Neural cell (in vitro differentiated cells): ENCODE results near the gene PCSK9. TPM values are rescaled to one million over a fixed set of nuclear protein-coding genes. Genes with fewer than 3 reads are reported as not detected.

Experiments
- H2AFZ ChIP-seq: fragments of 200-600, 300-800 bp; sonication (generic), shearing (Covaris generic); 2 replicates; pipeline ENCODE4 v1.6.0; 2014; ENCODE audit warnings: low read depth, mild to moderate bottlenecking, antibody characterized with exemption, low read length, moderate library complexity
- H3F3A ChIP-seq: fragments of 200-600 bp; shearing (Covaris generic); 2 replicates; pipeline ENCODE4 v1.6.1; 2016; ENCODE audit warnings: mild to moderate bottlenecking, moderate library complexity, mixed read lengths, antibody characterized with exemption, low read length; ENCODE audit not compliant: insufficient read depth, poor library complexity, severe bottlenecking
- H3K27ac ChIP-seq: fragments of 200-600, 300-800 bp; sonication (generic), shearing (Covaris generic); 2 replicates; pipeline ENCODE4 v1.5.1; 2014; ENCODE audit warnings: mild to moderate bottlenecking, low read length, moderate library complexity
- H3K27me3 ChIP-seq: fragments of 300-800, 200-600 bp; sonication (generic), shearing (Covaris generic); 2 replicates; pipeline ENCODE4 v1.6.0; 2014; ENCODE audit warnings: mild to moderate bottlenecking, low read depth, low read length, moderate library complexity; ENCODE audit not compliant: insufficient read depth
- H3K36me3 ChIP-seq: fragments of 300-800, 200-600 bp; sonication (generic), shearing (Covaris generic); 2 replicates; pipeline ENCODE4 v1.5.1; 2014; ENCODE audit warnings: mild to moderate bottlenecking, antibody characterized with exemption, low read length, moderate library complexity; ENCODE audit not compliant: insufficient read depth
- H3K4me2 ChIP-seq: fragments of 300-800, 200-600 bp; sonication (generic), shearing (Covaris generic); 2 replicates; pipeline ENCODE4 v1.6.0; 2014; ENCODE audit warnings: mild to moderate bottlenecking, low read length
- H3K4me3 ChIP-seq: fragments of 300-800, 200-600 bp; sonication (generic), shearing (Covaris generic); 2 replicates; pipeline ENCODE4 v1.5.1; 2014; ENCODE audit warnings: mild to moderate bottlenecking, low read length, moderate library complexity
- H3K79me2 ChIP-seq: fragments of 200-600 bp; shearing (Covaris generic); replicated peaks from 2 replicates; pipeline ENCODE4 v1.6.0; 2014; ENCODE audit warnings: mild to moderate bottlenecking, low read length, moderate library complexity; ENCODE audit not compliant: insufficient read depth
- H3K9ac ChIP-seq: fragments of 300-800, 200-600 bp; sonication (generic), shearing (Covaris generic); 2 replicates; pipeline ENCODE4 v1.6.1; 2016; ENCODE audit warnings: mild to moderate bottlenecking, low read length, mixed read lengths
- H3K9me2 ChIP-seq: fragments of 200-600 bp; shearing (Covaris generic); 2 replicates; pipeline ENCODE4 v1.6.1; 2016; ENCODE audit warnings: mild to moderate bottlenecking, low read length, mixed read lengths; ENCODE audit not compliant: insufficient read depth
- H3K9me3 ChIP-seq: fragments of 200-600, 300-800 bp; sonication (generic), shearing (Covaris generic); 2 replicates; pipeline ENCODE4 v1.6.1; 2016; ENCODE audit warnings: mild to moderate bottlenecking, mixed run types, low read length, moderate library complexity, mixed read lengths
- H4K20me1 ChIP-seq: fragments of 200-600 bp; shearing (Covaris generic); 2 replicates; pipeline ENCODE4 v1.6.1; 2016; ENCODE audit warnings: mild to moderate bottlenecking, mixed run types; ENCODE audit not compliant: insufficient read depth
- CTCF ChIP-seq: fragments of 450-650 bp; IDR thresholded peaks from 2 replicates; pipeline ENCODE4 v1.5.1; 2014; ENCODE audit warnings: antibody characterized with exemption, mild to moderate bottlenecking, moderate library complexity; ENCODE audit not compliant: poor library complexity, severe bottlenecking
- EP300 ChIP-seq: fragments of 450-650 bp; conservative IDR thresholded peaks from 2 replicates; pipeline ENCODE4 v1.6.1; 2014; ENCODE audit warnings: antibody characterized with exemption, mild to moderate bottlenecking, moderate library complexity; ENCODE audit not compliant: poor library complexity, severe bottlenecking
- EZH2 ChIP-seq: fragments of 200-600, 300-800 bp; shearing (Covaris generic), sonication (generic); IDR thresholded peaks from 2 replicates; pipeline ENCODE4 v1.6.1; 2014; ENCODE audit warnings: antibody characterized with exemption, low read length, borderline replicate concordance, mild to moderate bottlenecking; ENCODE audit not compliant: insufficient read depth, poor library complexity, severe bottlenecking
- MXI1 ChIP-seq: fragments of 450-650 bp; conservative IDR thresholded peaks from 2 replicates; pipeline ENCODE4 v1.6.1; 2014; ENCODE audit warnings: antibody characterized with exemption, mild to moderate bottlenecking; ENCODE audit not compliant: poor library complexity, severe bottlenecking
- POLR2AphosphoS5 ChIP-seq: IDR thresholded peaks from 2 replicates; pipeline ENCODE4 v1.6.1; 2012
- RAD21 ChIP-seq: fragments of 450-650 bp; conservative IDR thresholded peaks from 2 replicates; pipeline ENCODE4 v1.6.1; 2014; ENCODE audit warnings: antibody characterized with exemption, mild to moderate bottlenecking, moderate library complexity
- REST ChIP-seq: IDR thresholded peaks from 2 replicates; pipeline ENCODE4 v1.6.1; 2012; ENCODE audit warnings: borderline replicate concordance
- SMC3 ChIP-seq: fragments of 450-650 bp; conservative IDR thresholded peaks from 2 replicates; pipeline ENCODE4 v1.6.1; 2014; ENCODE audit warnings: antibody characterized with exemption, mild to moderate bottlenecking, moderate library complexity; ENCODE audit not compliant: poor library complexity
- TAF1 ChIP-seq: IDR thresholded peaks from 2 replicates; pipeline ENCODE4 v1.6.1; 2012; ENCODE audit warnings: low read depth
- polyA plus RNA-seq: library from polyadenylated mRNA; depleted of rRNA; stranded (reverse); fragments of >200 nt; gene quantifications from 2 replicates; pipeline ENCODE4 v1.2.3, GENCODE V29; 2014

The PCSK9 gene
- polyA plus RNA-seq, 1 donor from 2014 or later: not detected

DNA sequence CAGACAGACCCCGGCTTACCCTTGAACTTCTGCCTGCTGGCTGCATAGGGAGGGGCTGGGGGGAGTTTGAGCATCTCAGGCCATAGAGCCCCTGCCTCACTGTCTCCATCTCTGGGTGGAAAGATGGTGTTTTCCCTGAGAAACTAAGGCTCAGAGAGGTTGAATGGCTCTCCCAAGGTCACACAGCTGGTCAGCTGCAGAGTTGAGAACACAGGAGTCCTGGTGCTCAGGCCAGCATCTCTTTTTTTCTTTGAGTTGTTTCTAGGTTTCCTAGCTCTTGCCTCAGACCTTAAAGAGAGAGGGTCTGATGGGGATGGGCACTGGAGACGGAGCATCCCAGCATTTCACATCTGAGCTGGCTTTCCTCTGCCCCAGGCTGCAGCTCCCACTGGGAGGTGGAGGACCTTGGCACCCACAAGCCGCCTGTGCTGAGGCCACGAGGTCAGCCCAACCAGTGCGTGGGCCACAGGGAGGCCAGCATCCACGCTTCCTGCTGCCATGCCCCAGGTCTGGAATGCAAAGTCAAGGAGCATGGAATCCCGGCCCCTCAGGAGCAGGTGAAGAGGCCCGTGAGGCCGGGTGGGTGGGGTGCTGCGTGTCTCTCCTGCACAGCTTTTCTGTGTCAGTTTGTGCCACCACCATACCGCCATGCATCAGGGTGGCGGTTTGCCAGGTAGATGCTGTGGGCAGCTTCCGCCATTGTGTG is 21.8 kb downstream of the PCSK9 start:
- no peaks in the 10 kb centered on the region for H3K79me2 ChIP-seq
- no peaks in the 10 kb centered on the region for H3K9me2 ChIP-seq

GRCh38 chr1:55061706-55062321 is 22.5 kb downstream of the PCSK9 start:
- H3F3A ChIP-seq: no peaks in the 10 kb centered on the region
- TF ChIP-seq CTCF (no peak), EZH2 (no peak), POLR2AphosphoS5 (no peak), MXI1 (no peak), RAD21 (no peak), SMC3 (no peak), EP300 (no peak), REST (no peak), TAF1 (no peak)

More for the DNA sequence above, 21.8 kb downstream of the PCSK9 start:
- Histone ChIP-seq H3K27me3 (no peaks in the 10 kb centered on the region), H3K9ac (no peak overlapping the region), H2AFZ (no peak overlapping the region), H3K4me3 (no peak overlapping the region), H3F3A (no peaks in the 10 kb centered on the region), H3K4me2 (no peak overlapping the region), H3K27ac (no peak overlapping the region), H4K20me1 (no peaks in the 10 kb centered on the region), H3K9me3 (no peaks in the 10 kb centered on the region), H3K36me3 (no peaks in the 10 kb centered on the region)
- no peak for TF ChIP-seq SMC3
- no peak for TF ChIP-seq MXI1
- no peak for TF ChIP-seq EP300
- no peak for TF ChIP-seq EZH2
- TF ChIP-seq TAF1: no peak
- no peak for TF ChIP-seq POLR2AphosphoS5

More at GRCh38 chr1:55061706-55062321, 22.5 kb downstream of the PCSK9 start:
- no peaks in the 10 kb centered on the region for H3K27me3 ChIP-seq
- no peak overlapping the region for H3K9ac ChIP-seq
- H2AFZ ChIP-seq: no peak overlapping the region
- H4K20me1 ChIP-seq: no peaks in the 10 kb centered on the region
- H3K9me3 ChIP-seq: no peaks in the 10 kb centered on the region
- H3K9me2 ChIP-seq: no peaks in the 10 kb centered on the region
- no peaks in the 10 kb centered on the region for H3K36me3 ChIP-seq
- no peak overlapping the region for H3K4me2 ChIP-seq
- H3K79me2 ChIP-seq: no peaks in the 10 kb centered on the region
- H3K4me3 ChIP-seq: no peak overlapping the region
- H3K27ac ChIP-seq: no peak overlapping the region
